DND-41 (cell line): ENCODE data around the gene DSCAML1.

ENCODE experiments used
- CTCF ChIP-seq: IDR thresholded peaks from 2 replicates; pipeline ENCODE4 v1.5.1; 2012; ENCODE audit warnings: borderline replicate concordance, low read length, moderate library complexity, mild to moderate bottlenecking; ENCODE audit not compliant: poor library complexity, severe bottlenecking; ENCODE audit errors: extremely low read depth
- EZH2 ChIP-seq: IDR thresholded peaks from 3 replicates; pipeline ENCODE4 v1.6.1; 2012; ENCODE audit warnings: borderline replicate concordance, low read depth, mild to moderate bottlenecking, moderate library complexity, low read length, inconsistent platforms; ENCODE audit not compliant: severe bottlenecking

GRCh38 chr11:117652521-117652920 lies 144.5 kb downstream of the DSCAML1 start:
- TF ChIP-seq CTCF (no peak), EZH2 (no peak)
